Purkinje cell (primary cell): ENCODE results near the gene PNLIPRP2. TPM values are rescaled to one million over a fixed set of nuclear protein-coding genes. Genes with fewer than 3 reads are reported as not detected.

ENCODE experiments used
- polyA plus RNA-seq: library from polyadenylated mRNA; unstranded; fragments of >200 nt; fragmentation: Nextera tagmentation; gene quantifications from 2 replicates; pipeline ENCODE4 v1.2.1, GENCODE V29; 2014

Gene PNLIPRP2
- not detected in 2 replicates for polyA plus RNA-seq

DNA sequence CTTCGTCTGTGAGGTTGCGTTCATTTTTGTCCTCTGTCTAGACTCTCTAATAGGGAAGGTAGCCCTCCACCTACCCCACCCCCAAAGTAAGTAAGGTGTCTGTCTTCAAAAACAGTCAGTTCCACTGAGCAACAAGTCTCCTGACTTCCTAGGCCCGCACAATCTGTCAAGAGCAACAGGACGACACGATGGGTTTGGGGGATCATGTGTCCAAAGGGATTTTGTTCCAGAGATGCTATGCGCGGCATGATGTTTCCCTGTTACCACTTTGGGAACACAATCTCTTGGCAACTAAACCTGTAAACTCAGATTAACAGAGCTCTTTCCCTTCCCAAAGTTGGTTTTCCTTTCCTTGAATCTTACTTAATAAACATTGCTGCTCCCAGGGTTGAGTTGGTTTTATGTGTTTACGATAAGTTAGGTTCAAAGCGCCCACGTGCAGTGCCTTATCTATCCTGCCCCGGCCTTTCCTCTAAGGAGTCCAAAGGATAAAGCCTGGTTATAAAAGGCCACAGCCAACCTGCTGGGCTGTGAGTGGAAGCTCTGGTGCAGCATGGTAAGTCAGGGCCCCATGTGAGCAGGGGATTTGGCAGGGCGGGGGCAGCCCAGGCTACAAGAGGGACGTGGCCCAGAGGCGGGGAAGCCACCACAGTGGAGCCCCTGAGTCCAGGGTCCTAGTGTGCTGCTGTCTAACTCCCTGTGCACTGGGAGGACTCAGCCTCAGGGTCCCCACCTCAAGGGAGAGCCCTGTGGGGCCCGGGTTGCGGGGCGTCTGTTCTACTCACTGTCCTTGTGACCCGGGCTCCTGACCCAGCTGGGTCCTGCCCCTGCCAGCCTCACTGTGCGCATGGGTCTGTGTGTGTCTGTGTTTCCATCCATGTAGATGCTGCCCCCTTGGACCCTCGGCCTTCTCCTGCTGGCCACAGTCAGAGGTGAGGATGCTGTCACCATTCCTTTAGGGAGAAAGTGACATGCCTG, at the start of gene PNLIPRP2:
Gene PNLIPRP2 (plus strand): TSS at position 531 of the 978 bp plus-strand sequence.

DNA sequence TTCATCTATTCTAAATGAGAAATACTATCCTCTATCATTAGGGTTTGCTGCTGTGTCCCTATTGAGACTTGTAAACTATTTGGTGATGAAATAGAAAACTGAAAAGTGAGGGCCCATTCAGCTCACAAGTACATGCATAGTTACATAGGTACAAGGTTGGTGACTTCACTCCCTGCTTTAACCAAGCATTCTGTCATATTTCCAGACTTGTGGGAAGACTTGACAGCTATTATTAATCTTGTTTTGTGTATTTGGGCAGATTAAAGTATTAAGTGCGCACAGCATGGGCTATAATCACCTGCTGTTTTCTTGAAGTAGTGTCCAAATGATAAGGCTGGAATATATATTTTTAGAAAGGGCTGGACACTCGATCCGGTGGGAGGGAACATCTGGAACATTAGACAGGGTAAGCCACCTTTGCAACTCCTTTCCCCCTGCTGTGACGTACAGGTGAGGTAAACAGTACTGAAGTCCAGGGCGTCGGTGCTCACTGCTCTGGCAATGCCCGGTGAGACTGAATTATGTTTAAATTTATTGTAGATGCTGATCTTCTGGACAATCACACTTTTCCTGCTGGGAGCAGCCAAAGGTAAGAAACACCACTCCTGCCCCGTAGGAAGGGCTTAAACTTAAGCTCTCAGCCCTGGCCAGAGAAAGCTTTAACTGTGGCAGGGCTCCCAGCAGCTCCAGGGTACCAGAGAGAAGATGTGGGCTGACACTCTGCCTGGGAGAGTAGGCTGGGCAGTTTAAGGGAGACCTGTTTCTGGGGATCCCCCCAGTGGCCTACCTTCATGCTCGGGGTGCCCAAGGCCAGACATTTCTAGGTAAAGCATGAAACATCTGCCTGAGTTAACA, 29.9 kb upstream of the PNLIPRP2 start, which contains the start of gene PNLIPRP1:
Gene PNLIPRP1 (plus strand): TSS at position 370 of the 855 bp plus-strand sequence. CDS start 171 bp downstream, at position 541.

Other genes with a start within 250 kb of the PNLIPRP2 start
- gene PNLIPRP3, start 193.1 kb upstream of the PNLIPRP2 start, polyA plus RNA-seq = not detected in 2 replicates
- gene PNLIP, start 75.0 kb upstream of the PNLIPRP2 start, polyA plus RNA-seq = not detected in 2 replicates
- gene PNLIPRP1, start 30.0 kb upstream of the PNLIPRP2 start, polyA plus RNA-seq = not detected in 2 replicates
- gene HSPA12A, start 121.6 kb downstream of the PNLIPRP2 start, polyA plus RNA-seq = 58.0 and 62.9 TPM in 2 replicates
- 0.50 and 0.76 TPM in 2 replicates for gene ENO4, start 228.5 kb downstream of the PNLIPRP2 start, polyA plus RNA-seq